Gastroesophageal sphincter (tissue), 3 donors: ENCODE data around the gene CHST12.

Experiments used
- POLR2A ChIP-seq, 2 donors: fragments of 450-650 bp; IDR thresholded peaks; one replicate each; pipeline ENCODE4 v1.6.1; 2017; ENCODE audit warnings: antibody characterized with exemption in 2 of 2, mild to moderate bottlenecking in 2 of 2, moderate library complexity in 1 of 2
- POLR2AphosphoS5 ChIP-seq: sonication (generic); formaldehyde crosslinking; IDR thresholded peaks from one replicate; pipeline ENCODE4 v1.6.1; 2017; ENCODE audit warnings: antibody characterized with exemption
- TF ChIP-seq, protein P1 (sequence below), 4 experiments: fragments of 200-600 bp in 2 of 4; fragments of 450-650 bp in 2 of 4; sonication (generic) in 1 of 4; IDR thresholded peaks; one replicate each; pipeline ENCODE4 v1.5.1; 2017 to 2019; ENCODE audit warnings: antibody characterized with exemption in 4 of 4, mild to moderate bottlenecking in 2 of 4, moderate library complexity in 2 of 4

DNA sequence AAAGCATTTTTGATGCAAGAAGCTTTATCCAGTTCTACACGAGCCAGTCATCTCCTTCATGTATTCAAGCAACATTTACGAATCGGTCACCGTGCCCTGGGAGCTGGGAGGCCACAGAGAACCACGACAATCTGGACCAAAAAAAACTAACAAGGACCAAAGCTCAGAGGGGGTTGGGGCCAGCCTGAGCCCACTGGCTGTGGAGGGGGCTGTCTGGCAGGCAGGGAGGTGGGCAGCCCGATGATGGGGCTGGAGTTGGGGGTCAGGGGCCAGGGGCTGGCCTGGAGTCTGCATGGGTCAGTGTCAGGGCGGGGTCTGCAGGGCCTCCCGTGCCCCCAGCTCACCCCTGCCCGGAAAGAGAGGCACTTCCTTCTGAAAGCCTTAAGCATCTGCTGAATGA is 85.3 kb downstream of the CHST12 start:
- TF ChIP-seq POLR2A (IDR thresholded peaks at IDR 0.05) (no peak), POLR2AphosphoS5 (no peak)
- TF ChIP-seq, protein P1, sequence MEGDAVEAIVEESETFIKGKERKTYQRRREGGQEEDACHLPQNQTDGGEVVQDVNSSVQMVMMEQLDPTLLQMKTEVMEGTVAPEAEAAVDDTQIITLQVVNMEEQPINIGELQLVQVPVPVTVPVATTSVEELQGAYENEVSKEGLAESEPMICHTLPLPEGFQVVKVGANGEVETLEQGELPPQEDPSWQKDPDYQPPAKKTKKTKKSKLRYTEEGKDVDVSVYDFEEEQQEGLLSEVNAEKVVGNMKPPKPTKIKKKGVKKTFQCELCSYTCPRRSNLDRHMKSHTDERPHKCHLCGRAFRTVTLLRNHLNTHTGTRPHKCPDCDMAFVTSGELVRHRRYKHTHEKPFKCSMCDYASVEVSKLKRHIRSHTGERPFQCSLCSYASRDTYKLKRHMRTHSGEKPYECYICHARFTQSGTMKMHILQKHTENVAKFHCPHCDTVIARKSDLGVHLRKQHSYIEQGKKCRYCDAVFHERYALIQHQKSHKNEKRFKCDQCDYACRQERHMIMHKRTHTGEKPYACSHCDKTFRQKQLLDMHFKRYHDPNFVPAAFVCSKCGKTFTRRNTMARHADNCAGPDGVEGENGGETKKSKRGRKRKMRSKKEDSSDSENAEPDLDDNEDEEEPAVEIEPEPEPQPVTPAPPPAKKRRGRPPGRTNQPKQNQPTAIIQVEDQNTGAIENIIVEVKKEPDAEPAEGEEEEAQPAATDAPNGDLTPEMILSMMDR (IDR thresholded peaks at IDR 0.05) = no peak
